Measurements from ENCODE around the gene LDLRAD4.

DNA sequence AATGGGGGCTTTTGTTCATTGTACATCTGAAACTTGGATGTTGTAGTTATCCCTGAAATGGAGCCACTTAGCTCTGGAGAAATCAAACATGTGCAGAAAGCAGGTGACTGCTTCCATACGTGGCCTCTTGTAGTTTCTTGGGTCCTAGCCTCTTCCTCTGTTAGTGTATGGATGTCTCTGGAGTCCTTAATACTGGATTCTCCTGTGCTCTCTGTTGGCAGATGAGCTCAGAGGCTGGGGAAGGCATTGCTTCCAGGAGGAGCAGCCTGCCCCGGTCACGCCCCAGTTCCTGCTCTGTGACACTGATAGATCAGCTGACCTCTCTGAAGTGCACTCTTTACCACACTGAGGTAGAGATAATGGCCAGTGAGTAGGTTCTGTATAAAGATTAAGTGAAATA, 176.2 kb downstream of the LDLRAD4 start:
- TF ChIP-seq, protein P1, sequence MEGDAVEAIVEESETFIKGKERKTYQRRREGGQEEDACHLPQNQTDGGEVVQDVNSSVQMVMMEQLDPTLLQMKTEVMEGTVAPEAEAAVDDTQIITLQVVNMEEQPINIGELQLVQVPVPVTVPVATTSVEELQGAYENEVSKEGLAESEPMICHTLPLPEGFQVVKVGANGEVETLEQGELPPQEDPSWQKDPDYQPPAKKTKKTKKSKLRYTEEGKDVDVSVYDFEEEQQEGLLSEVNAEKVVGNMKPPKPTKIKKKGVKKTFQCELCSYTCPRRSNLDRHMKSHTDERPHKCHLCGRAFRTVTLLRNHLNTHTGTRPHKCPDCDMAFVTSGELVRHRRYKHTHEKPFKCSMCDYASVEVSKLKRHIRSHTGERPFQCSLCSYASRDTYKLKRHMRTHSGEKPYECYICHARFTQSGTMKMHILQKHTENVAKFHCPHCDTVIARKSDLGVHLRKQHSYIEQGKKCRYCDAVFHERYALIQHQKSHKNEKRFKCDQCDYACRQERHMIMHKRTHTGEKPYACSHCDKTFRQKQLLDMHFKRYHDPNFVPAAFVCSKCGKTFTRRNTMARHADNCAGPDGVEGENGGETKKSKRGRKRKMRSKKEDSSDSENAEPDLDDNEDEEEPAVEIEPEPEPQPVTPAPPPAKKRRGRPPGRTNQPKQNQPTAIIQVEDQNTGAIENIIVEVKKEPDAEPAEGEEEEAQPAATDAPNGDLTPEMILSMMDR (IDR thresholded peaks at IDR 0.05) = no peak
- no peak for TF ChIP-seq EZH2 (IDR thresholded peaks at IDR 0.05; ENCODE audit: borderline replicate concordance, insufficient read depth, low read depth, low read length, poor library complexity, severe bottlenecking)
